ENCODE measurements around the gene FOXL2NB.
"Not testable (repeated sequence)": the region's sequence is repeated elsewhere in the genome, so short reads cannot be mapped to it uniquely, and the experiment has no call there.

Gene FOXL2NB

GRCh38 chr3:138946663-138947494, at the start of gene FOXL2NB, which contains the start of gene FOXL2:
Gene FOXL2NB (plus strand): TSS chr3:138947217. CDS start chr3:138947365, 148 bp downstream.
Gene FOXL2 (minus strand): TSS chr3:138947137. CDS start chr3:138946722, 415 bp downstream.
- FAIRE-seq = no peak

GRCh38 chr3:138898301-138898700, 48.7 kb upstream of the FOXL2NB start:
- DNase-seq (ENCODE audit: insufficient read length, low spot score) = no peak
- no peak for FAIRE-seq

More at GRCh38 chr3:138946663-138947494, at the start of gene FOXL2NB, which contains the start of gene FOXL2:
- DNase-seq (ENCODE audit: insufficient read length, low spot score) = no peak

GRCh38 chr3:138898708-138899107, 48.3 kb upstream of the FOXL2NB start:
- FAIRE-seq (no peak), DNase-seq (ENCODE audit: insufficient read length, low spot score) (no peak)

GRCh38 chr3:138899351-138899991, 47.5 kb upstream of the FOXL2NB start:
- DNase-seq (ENCODE audit: insufficient read length, low spot score) (no peak), FAIRE-seq (no peak)

- DNase-seq (ENCODE audit: insufficient read length, low spot score) (no peak), FAIRE-seq (no peak)
These were observed 45.5 kb upstream of the FOXL2NB start for GRCh38 chr3:138901567-138901966.

- no peak for FAIRE-seq
- no peak for DNase-seq (ENCODE audit: insufficient read length, low spot score)
These were observed 44.8 kb upstream of the FOXL2NB start for GRCh38 chr3:138902171-138902570.

GRCh38 chr3:138907539-138907938, 39.5 kb upstream of the FOXL2NB start:
- DNase-seq (ENCODE audit: insufficient read length, low spot score) (no peak), FAIRE-seq (no peak)

GRCh38 chr3:138908846-138909245, 38.2 kb upstream of the FOXL2NB start:
- DNase-seq (ENCODE audit: insufficient read length, low spot score) (no peak), FAIRE-seq (no peak)

- no peak for DNase-seq (ENCODE audit: insufficient read length, low spot score)
- no peak for FAIRE-seq
These were observed 37.1 kb upstream of the FOXL2NB start for GRCh38 chr3:138909904-138910303.

- no peak for FAIRE-seq
- no peak for DNase-seq (ENCODE audit: insufficient read length, low spot score)
These were observed 35.4 kb upstream of the FOXL2NB start for GRCh38 chr3:138911621-138912020.

- DNase-seq (ENCODE audit: insufficient read length, low spot score) (no peak), FAIRE-seq (no peak)
These were observed 34.8 kb upstream of the FOXL2NB start for GRCh38 chr3:138912237-138912636.

- FAIRE-seq = no peak
- no peak for DNase-seq (ENCODE audit: insufficient read length, low spot score)
These were observed 33.3 kb upstream of the FOXL2NB start for GRCh38 chr3:138913766-138914165.

- DNase-seq (ENCODE audit: insufficient read length, low spot score) (peak; percentile 45), FAIRE-seq (no peak)
These were observed 32.0 kb upstream of the FOXL2NB start for GRCh38 chr3:138914870-138915502.

GRCh38 chr3:138915503-138916498, 31.2 kb upstream of the FOXL2NB start:
- DNase-seq (ENCODE audit: insufficient read length, low spot score) (peak; percentile 87), FAIRE-seq (no peak)

- FAIRE-seq (no peak), DNase-seq (ENCODE audit: insufficient read length, low spot score) (no peak)
These were observed 30.2 kb upstream of the FOXL2NB start for GRCh38 chr3:138916824-138917223.

GRCh38 chr3:138919325-138919724, 27.7 kb upstream of the FOXL2NB start:
- no peak for DNase-seq (ENCODE audit: insufficient read length, low spot score)
- no peak for FAIRE-seq

- FAIRE-seq (no peak), DNase-seq (ENCODE audit: insufficient read length, low spot score) (peak; percentile 67)
These were observed 25.4 kb upstream of the FOXL2NB start for GRCh38 chr3:138921316-138922292.

- DNase-seq (ENCODE audit: insufficient read length, low spot score); FAIRE-seq: not testable (repeated sequence)
These were observed 24.6 kb upstream of the FOXL2NB start for GRCh38 chr3:138922400-138922799.

GRCh38 chr3:138923531-138923994, 23.5 kb upstream of the FOXL2NB start:
- peak; percentile 82 for DNase-seq (ENCODE audit: insufficient read length, low spot score)
- FAIRE-seq = peak; percentile 94

All from HTR-8/SVneo (cell line).